ENCODE data around the gene BCDIN3D. TPM values are rescaled to one million over a fixed set of nuclear protein-coding genes. Genes with fewer than 3 reads are reported as not detected.

BCDIN3D gene
- total RNA-seq, 1 experiment from 2014 or later, result 3.3 TPM

GRCh38 chr12:49868952-49869815 lies 26.3 kb upstream of the BCDIN3D start:
- H3T11ph ChIP-seq (ENCODE audit: low read length), result no peak overlapping the region
- Mint-ChIP-seq H3K36me3 (ENCODE audit: insufficient read depth in 1 of 3, low read depth in 3 of 3) (no peaks in the 10 kb centered on the region), H3K27ac (no peak overlapping the region), H3K4me1 (peaks cover 14 to 15% of the 10 kb centered on the region in 2 experiments), H3K9me3 (no peaks in the 10 kb centered on the region; a peak in 1 of 5 replicates), H3K4me3 (no peak overlapping the region), H3K27me3 (ENCODE audit: low read depth) (peaks cover 11% of the 10 kb centered on the region)
- no peak overlapping the region for H2AFZ ChIP-seq (ENCODE audit: low read length)
- no peak overlapping the region for H2AK5ac ChIP-seq (ENCODE audit: insufficient read length, low read length)
- peak; percentile 28 for DNase-seq
- no peaks in the 10 kb centered on the region for H3K4me1 ChIP-seq (ENCODE audit: insufficient read depth, low read length)
- H3K4ac ChIP-seq (ENCODE audit: low read depth, low read length), result no peak overlapping the region
- H3K9me3 ChIP-seq (ENCODE audit: control insufficient read depth, low read depth, low read length), result no peaks in the 10 kb centered on the region
- H3K27ac ChIP-seq (ENCODE audit: insufficient read length, low read depth, low read length), result no peak overlapping the region
- no peak overlapping the region for H3K4me2 ChIP-seq (ENCODE audit: insufficient read depth, insufficient read length, low read length)
- H3K27me3 ChIP-seq (ENCODE audit: insufficient read depth, low read length), result no peaks in the 10 kb centered on the region
- H4K8ac ChIP-seq (replicated peaks; ENCODE audit: insufficient read length, low read depth, low read length), result no peak overlapping the region
- H4K20me1 ChIP-seq (ENCODE audit: control insufficient read depth, insufficient read depth, insufficient read length), result no peaks in the 10 kb centered on the region
- no peak overlapping the region for H4K91ac ChIP-seq (ENCODE audit: insufficient read length, low read depth, low read length)
- no peak overlapping the region for H2BK12ac ChIP-seq (ENCODE audit: insufficient read length, low read depth, low read length)
- H2BK120ac ChIP-seq (ENCODE audit: low read depth, low read length, poor library complexity, severe bottlenecking), result no peak overlapping the region
- H4K5ac ChIP-seq (ENCODE audit: insufficient read length, low read depth, low read length), result no peak overlapping the region
- H2BK5ac ChIP-seq (ENCODE audit: insufficient read length, low read length), result no peak overlapping the region
- H3K79me1 ChIP-seq (ENCODE audit: insufficient read depth, low read depth, low read length, poor library complexity, severe bottlenecking), result no peaks in the 10 kb centered on the region
- no peak overlapping the region; the same call in 1 of the 2 replicates for H3K14ac ChIP-seq (ENCODE audit: insufficient read depth, low read length)
- no peaks in the 10 kb centered on the region for H3K23me2 ChIP-seq (ENCODE audit: insufficient read length, low read depth, low read length, poor library complexity, severe bottlenecking)
- no peak overlapping the region for H3K23ac ChIP-seq (ENCODE audit: insufficient read length, low read depth, low read length)
- no CpG with 5 or more reads among the region's 16 CpGs for whole genome bisulfite sequencing (ENCODE audit: extremely low coverage, insufficient read length, low lambda C conversion rate)
- H3K56ac ChIP-seq (ENCODE audit: insufficient read length, low read depth, low read length), result no peak overlapping the region
- TF ChIP-seq, protein P1, sequence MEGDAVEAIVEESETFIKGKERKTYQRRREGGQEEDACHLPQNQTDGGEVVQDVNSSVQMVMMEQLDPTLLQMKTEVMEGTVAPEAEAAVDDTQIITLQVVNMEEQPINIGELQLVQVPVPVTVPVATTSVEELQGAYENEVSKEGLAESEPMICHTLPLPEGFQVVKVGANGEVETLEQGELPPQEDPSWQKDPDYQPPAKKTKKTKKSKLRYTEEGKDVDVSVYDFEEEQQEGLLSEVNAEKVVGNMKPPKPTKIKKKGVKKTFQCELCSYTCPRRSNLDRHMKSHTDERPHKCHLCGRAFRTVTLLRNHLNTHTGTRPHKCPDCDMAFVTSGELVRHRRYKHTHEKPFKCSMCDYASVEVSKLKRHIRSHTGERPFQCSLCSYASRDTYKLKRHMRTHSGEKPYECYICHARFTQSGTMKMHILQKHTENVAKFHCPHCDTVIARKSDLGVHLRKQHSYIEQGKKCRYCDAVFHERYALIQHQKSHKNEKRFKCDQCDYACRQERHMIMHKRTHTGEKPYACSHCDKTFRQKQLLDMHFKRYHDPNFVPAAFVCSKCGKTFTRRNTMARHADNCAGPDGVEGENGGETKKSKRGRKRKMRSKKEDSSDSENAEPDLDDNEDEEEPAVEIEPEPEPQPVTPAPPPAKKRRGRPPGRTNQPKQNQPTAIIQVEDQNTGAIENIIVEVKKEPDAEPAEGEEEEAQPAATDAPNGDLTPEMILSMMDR (conservative IDR thresholded peaks at IDR 0.05), result no peak
- H2BK20ac ChIP-seq (ENCODE audit: low read depth, low read length, poor library complexity, severe bottlenecking), result no peak overlapping the region
- H3K9ac ChIP-seq (ENCODE audit: extremely low read depth, insufficient read length, low read length), result no peak overlapping the region
- no peak overlapping the region for H2BK15ac ChIP-seq (ENCODE audit: low read depth, low read length)
- no peak overlapping the region for H3K18ac ChIP-seq (ENCODE audit: insufficient read length, low read depth, low read length)
- H3K79me2 ChIP-seq (ENCODE audit: insufficient read depth, low read length), result no peaks in the 10 kb centered on the region
